PC-3 (cell line): ENCODE results near the gene CFAP46.

Experiments
- CTCF ChIP-seq: fragments of 300-600 bp; sonication (generic); conservative IDR thresholded peaks from 2 replicates; pipeline ENCODE4 v1.5.1; 2017; ENCODE audit warnings: antibody characterized with exemption, low read depth, mild to moderate bottlenecking, low read length
- EZH2 ChIP-seq: fragments of 300-600 bp; sonication (generic); IDR thresholded peaks from one replicate; pipeline ENCODE4 v1.6.1; 2017; ENCODE audit warnings: antibody characterized with exemption, mild to moderate bottlenecking, low read length; ENCODE audit not compliant: unreplicated experiment

- TF ChIP-seq CTCF (no peak), EZH2 (no peak)
These were observed 130.4 kb downstream of the CFAP46 start for GRCh38 chr10:132811891-132812481.
